ENCODE measurements around the gene DGCR2.

GRCh38 chr22:19168088-19168890, 46.1 kb upstream of the DGCR2 start:
- TF ChIP-seq EZH2 (IDR thresholded peaks at IDR 0.05; ENCODE audit: borderline replicate concordance, control insufficient read depth, low read depth, low read length) (no peak), EP300 (IDR thresholded peaks at IDR 0.05; ENCODE audit: borderline replicate concordance in 1 of 2, control insufficient read depth in 1 of 2, low read depth in 2 of 2, low read length in 2 of 2) (no peak), JUND (IDR thresholded peaks at IDR 0.05; ENCODE audit: low read depth, low read length) (no peak), CREB1 (IDR thresholded peaks at IDR 0.05; ENCODE audit: low read depth) (no peak), TAF1 (IDR thresholded peaks at IDR 0.05; ENCODE audit: borderline replicate concordance, low read depth, low read length) (no peak), MYC (IDR thresholded peaks at IDR 0.05; ENCODE audit: insufficient read depth, insufficient read length, insufficient replicate concordance, low read length, severe bottlenecking) (no peak), ATF7 (IDR thresholded peaks at IDR 0.05; ENCODE audit: low read depth) (no peak), ZZZ3 (IDR thresholded peaks at IDR 0.05; ENCODE audit: control insufficient read depth, insufficient read length, low read depth) (no peak), NFYA (IDR thresholded peaks at IDR 0.05; ENCODE audit: borderline replicate concordance, low read depth, low read length) (no peak), ETV6 (conservative IDR thresholded peaks at IDR 0.05 in 1 of 2, IDR thresholded peaks at IDR 0.05 in 1 of 2; ENCODE audit: borderline replicate concordance in 1 of 2, low read depth in 1 of 2) (no peak)
- TF ChIP-seq, protein P1, sequence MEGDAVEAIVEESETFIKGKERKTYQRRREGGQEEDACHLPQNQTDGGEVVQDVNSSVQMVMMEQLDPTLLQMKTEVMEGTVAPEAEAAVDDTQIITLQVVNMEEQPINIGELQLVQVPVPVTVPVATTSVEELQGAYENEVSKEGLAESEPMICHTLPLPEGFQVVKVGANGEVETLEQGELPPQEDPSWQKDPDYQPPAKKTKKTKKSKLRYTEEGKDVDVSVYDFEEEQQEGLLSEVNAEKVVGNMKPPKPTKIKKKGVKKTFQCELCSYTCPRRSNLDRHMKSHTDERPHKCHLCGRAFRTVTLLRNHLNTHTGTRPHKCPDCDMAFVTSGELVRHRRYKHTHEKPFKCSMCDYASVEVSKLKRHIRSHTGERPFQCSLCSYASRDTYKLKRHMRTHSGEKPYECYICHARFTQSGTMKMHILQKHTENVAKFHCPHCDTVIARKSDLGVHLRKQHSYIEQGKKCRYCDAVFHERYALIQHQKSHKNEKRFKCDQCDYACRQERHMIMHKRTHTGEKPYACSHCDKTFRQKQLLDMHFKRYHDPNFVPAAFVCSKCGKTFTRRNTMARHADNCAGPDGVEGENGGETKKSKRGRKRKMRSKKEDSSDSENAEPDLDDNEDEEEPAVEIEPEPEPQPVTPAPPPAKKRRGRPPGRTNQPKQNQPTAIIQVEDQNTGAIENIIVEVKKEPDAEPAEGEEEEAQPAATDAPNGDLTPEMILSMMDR (IDR thresholded peaks at IDR 0.05 in 2 of 3, conservative IDR thresholded peaks at IDR 0.05 in 1 of 3; ENCODE audit: control insufficient read depth in 2 of 3, extremely low read depth in 1 of 3, insufficient read depth in 1 of 3, low read depth in 3 of 3, low read length in 3 of 3): no peak
- TF ChIP-seq, protein P2, sequence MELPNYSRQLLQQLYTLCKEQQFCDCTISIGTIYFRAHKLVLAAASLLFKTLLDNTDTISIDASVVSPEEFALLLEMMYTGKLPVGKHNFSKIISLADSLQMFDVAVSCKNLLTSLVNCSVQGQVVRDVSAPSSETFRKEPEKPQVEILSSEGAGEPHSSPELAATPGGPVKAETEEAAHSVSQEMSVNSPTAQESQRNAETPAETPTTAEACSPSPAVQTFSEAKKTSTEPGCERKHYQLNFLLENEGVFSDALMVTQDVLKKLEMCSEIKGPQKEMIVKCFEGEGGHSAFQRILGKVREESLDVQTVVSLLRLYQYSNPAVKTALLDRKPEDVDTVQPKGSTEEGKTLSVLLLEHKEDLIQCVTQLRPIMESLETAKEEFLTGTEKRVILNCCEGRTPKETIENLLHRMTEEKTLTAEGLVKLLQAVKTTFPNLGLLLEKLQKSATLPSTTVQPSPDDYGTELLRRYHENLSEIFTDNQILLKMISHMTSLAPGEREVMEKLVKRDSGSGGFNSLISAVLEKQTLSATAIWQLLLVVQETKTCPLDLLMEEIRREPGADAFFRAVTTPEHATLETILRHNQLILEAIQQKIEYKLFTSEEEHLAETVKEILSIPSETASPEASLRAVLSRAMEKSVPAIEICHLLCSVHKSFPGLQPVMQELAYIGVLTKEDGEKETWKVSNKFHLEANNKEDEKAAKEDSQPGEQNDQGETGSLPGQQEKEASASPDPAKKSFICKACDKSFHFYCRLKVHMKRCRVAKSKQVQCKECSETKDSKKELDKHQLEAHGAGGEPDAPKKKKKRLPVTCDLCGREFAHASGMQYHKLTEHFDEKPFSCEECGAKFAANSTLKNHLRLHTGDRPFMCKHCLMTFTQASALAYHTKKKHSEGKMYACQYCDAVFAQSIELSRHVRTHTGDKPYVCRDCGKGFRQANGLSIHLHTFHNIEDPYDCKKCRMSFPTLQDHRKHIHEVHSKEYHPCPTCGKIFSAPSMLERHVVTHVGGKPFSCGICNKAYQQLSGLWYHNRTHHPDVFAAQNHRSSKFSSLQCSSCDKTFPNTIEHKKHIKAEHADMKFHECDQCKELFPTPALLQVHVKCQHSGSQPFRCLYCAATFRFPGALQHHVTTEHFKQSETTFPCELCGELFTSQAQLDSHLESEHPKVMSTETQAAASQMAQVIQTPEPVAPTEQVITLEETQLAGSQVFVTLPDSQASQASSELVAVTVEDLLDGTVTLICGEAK (IDR thresholded peaks at IDR 0.05; ENCODE audit: borderline replicate concordance): no peak
